Astrocyte of the cerebellum (primary cell): ENCODE results near the gene ATP6V0A4.
"Not testable (repeated sequence)": the region's sequence is repeated elsewhere in the genome, so short reads cannot be mapped to it uniquely, and the experiment has no call there.

Experiments
- DNase-seq: peaks from one replicate; pipeline ENCODE4 v3.0.0-alpha.2; 2011; ENCODE audit warnings: low read depth
- H3K4me3 ChIP-seq: 2 replicates; pipeline ENCODE4 v1.5.1; 2011; ENCODE audit warnings: mild to moderate bottlenecking, low read depth, low read length, moderate library complexity
- CTCF ChIP-seq: IDR thresholded peaks from 2 replicates; pipeline ENCODE4 v1.5.1; 2012; ENCODE audit warnings: low read length, low read depth, moderate library complexity, mild to moderate bottlenecking; ENCODE audit errors: missing control alignments
- in situ Hi-C: cut with HindIII; loops from 2 replicates; pipeline ENCODE4 v1.10.0; 2017; ENCODE audit warnings: low sequenced_read_pairs

The ATP6V0A4 gene

GRCh38 chr7:138700857-138701536, 97.0 kb downstream of the ATP6V0A4 start, which contains the start of gene SVOPL:
TSS of gene SVOPL (minus strand) at chr7:138701362. CDS start at chr7:138679045, 22,317 bp downstream.
- no peak for DNase-seq
- in situ Hi-C loops: no loop called here
- TF ChIP-seq CTCF: no peak
- no peak within 1 kb of the TSS for H3K4me3 ChIP-seq

- TF ChIP-seq CTCF: no peak
Observed at GRCh38 chr7:138699661-138700060, 98.3 kb downstream of the ATP6V0A4 start.

GRCh38 chr7:138698281-138698680, 99.7 kb downstream of the ATP6V0A4 start:
- in situ Hi-C loops: no loop called here
- no peak overlapping the region for H3K4me3 ChIP-seq
- DNase-seq: no peak
- TF ChIP-seq CTCF: no peak

More at GRCh38 chr7:138699661-138700060, 98.3 kb downstream of the ATP6V0A4 start:
- DNase-seq: no peak
- in situ Hi-C loops: no loop called here
- no peak overlapping the region for H3K4me3 ChIP-seq

- no peak overlapping the region for H3K4me3 ChIP-seq
- in situ Hi-C loops: no loop called here
- TF ChIP-seq CTCF: no peak
- DNase-seq: no peak
Observed at GRCh38 chr7:138697535-138698182, 100.3 kb downstream of the ATP6V0A4 start.

GRCh38 chr7:138695776-138696175, 102.2 kb downstream of the ATP6V0A4 start:
- in situ Hi-C loops: not testable (repeated sequence)

GRCh38 chr7:138695106-138695505, 102.9 kb downstream of the ATP6V0A4 start:
- TF ChIP-seq CTCF: no peak
- no peak overlapping the region for H3K4me3 ChIP-seq
- in situ Hi-C loops: no loop called here
- DNase-seq: no peak

More at GRCh38 chr7:138695776-138696175, 102.2 kb downstream of the ATP6V0A4 start:
- DNase-seq, H3K4me3 ChIP-seq: not testable (repeated sequence)

GRCh38 chr7:138691178-138691577, 106.8 kb downstream of the ATP6V0A4 start:
- in situ Hi-C loops: no loop called here
- no peak overlapping the region for H3K4me3 ChIP-seq
- no peak for DNase-seq
- TF ChIP-seq CTCF: no peak
